AG08395 (cell line): ENCODE data around the gene RPRML.
"Not testable (repeated sequence)": the region's sequence is repeated elsewhere in the genome, so short reads cannot be mapped to it uniquely, and the experiment has no call there.

ENCODE experiments used
- DNase-seq: peaks from one replicate; pipeline ENCODE4 v3.0.0; 2012; ENCODE audit warnings: mixed read lengths, low spot score

Gene RPRML

DNA sequence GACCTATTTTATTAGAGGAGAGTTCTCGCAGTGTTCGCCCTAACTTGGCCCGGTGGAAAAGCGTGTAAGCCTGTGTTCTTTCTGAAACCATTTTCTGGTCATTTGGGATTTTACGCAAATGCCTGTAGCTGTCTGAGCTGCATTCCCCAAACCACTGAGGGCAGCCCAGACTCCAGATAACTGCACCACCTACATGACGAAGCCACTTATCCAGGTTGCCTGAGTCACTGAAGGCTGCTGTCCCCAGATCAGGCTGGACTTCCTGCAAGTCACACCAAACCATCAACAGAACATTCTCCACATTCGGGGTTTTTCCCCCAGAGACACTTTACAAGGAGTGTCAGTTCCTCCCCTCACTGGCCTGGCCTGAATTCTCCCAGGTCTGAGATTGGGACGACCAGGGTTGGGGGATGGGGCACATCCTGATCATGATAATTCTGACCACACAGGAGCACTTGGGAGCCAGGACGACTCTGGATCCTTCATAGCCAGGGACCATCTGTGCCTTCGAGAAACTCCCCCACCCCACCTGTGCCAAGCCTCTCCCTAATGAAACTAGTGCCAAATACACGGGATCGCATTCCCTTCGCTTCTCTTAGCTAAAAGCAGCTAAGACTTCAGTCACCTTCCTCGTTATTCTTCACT, 2.3 kb downstream of the RPRML start:
- no peak for DNase-seq

DNA sequence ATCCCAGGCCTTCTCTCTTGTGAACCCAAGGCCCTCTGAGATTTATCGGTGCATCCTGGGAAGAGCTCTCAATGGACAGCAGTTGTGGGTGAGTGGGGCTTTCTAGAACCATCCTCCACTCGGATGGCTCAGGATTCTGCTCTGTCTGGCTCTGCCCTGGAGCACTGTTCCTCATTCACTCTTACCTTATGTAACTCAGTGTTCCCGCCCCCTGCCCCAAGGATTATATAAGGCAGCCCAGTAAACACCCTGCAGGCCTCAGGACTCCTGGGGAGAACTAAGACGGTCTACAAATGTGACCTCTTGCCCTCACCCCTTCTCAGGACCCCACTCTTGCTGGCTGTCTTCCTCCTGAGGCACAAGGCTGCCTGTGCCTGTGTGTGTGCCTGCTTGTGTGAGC, 3.8 kb downstream of the RPRML start:
- no peak for DNase-seq

DNA sequence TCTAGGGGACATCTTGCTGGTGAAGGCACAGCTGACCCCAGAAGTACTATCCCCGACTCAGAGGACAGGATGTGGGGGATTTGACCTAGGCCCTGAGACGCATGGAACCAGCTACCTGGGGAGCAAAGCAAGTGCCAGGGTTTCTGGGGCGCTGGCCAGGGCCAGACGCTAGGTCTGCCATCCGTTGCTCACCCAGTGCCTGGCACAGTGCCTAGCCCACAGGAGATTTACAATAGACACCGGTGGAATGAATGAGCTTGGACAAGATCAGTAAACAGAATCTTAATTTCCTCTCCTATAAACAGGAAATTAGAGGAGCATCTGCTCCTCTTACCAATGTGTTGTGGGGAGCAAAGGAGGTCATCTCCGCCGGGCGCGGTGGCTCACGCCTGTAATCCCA, 5.0 kb downstream of the RPRML start:
- DNase-seq = no peak

DNA sequence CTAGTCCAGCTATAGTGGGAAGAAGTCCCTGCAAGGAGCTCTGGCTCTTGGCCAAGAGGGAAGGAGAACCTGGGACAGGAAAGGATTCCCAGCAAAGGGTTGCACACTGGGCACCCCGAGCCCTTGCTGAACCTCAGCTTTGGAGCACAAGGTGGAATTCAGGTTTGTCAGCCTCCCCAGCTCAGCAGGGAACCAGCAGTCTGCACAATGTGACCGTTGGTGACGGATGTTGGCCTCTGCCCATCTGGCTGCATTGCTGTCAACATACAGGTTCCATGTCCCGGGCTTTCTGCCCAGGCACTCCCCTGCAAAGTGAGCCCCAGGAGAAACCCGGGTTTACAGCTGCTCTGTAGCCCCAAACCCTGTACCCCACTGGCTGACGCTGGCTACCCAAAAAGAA, 6.7 kb downstream of the RPRML start:
- DNase-seq = no peak

DNA sequence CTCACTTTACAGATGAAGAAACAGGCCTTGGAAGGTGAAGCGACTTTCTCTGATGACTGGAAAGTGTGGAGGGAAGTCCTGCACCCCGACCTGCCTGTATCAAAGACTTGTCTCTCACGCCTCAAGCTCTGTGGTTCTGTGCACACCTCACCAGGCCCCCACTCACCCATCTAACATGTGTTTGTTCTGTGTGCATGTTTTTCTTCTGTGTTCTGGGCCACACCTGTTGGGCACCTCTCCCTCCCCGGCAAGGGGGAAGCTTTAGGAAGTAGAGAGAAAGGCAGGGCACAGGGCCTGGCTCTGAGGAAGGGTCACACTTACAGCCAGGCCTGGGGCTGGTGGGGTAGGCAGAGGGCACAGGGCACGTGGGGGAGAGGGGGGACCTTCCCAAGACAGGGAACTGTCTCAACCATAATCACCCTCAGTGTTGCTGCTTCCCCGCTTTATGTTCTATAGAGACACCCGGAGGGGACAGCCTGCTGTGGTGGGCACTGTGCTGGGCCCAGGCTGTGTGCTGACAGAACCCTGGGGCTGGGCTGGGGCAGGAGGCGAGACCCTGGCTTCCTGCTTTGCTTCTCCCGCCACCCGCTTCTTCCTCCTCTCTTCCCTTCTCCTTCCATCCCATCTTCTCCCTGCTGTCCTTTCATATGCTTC, 7.3 kb downstream of the RPRML start:
- DNase-seq = no peak

DNA sequence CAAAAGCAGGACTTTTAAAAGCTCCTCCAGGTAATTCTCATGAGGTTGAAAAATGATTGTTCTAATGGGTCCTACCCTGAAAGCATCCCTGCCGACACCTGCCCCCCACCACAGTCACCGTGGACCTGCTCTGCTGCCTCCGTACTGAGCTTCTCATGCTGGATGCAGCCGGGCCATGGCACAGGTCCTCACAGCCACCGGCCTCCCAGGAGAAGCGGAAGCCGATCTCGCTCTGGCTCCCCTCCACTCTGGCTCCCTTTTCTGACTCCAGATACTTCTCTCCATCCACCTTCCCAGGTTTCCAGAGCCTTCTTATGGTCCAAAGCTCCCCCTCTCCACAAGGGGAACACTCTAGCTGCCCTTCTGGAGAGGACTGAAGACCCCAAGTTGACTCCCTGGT, 10.2 kb downstream of the RPRML start:
- DNase-seq = no peak

DNA sequence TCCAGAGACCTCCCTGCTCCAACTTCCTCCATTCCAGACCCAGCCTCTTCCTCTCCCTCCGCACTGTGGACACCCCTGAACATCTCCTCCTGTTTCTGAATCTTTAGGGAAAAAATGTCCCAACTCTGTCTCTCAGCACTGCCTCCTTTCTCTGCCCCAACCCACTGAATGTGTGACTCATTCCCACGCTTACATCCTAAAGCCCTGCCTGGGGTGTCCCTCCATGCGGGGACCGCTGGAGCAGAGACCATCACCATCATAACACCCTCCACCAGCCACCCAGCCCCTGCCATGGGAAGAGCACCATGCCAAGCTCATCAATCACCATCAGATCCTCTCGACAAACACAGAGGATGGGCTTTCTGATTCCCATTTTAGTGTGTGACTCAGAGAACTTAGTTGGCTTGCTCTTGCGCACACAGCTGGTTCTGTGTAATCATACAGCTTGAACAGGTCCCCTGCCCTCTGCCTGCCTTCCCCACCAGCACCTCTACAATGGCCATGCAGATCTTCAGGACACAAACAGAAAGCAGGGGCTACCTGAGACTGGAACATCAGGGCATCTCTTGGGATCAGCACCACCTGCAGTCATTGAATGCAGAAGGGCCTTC, 10.7 kb downstream of the RPRML start:
- no peak for DNase-seq

DNA sequence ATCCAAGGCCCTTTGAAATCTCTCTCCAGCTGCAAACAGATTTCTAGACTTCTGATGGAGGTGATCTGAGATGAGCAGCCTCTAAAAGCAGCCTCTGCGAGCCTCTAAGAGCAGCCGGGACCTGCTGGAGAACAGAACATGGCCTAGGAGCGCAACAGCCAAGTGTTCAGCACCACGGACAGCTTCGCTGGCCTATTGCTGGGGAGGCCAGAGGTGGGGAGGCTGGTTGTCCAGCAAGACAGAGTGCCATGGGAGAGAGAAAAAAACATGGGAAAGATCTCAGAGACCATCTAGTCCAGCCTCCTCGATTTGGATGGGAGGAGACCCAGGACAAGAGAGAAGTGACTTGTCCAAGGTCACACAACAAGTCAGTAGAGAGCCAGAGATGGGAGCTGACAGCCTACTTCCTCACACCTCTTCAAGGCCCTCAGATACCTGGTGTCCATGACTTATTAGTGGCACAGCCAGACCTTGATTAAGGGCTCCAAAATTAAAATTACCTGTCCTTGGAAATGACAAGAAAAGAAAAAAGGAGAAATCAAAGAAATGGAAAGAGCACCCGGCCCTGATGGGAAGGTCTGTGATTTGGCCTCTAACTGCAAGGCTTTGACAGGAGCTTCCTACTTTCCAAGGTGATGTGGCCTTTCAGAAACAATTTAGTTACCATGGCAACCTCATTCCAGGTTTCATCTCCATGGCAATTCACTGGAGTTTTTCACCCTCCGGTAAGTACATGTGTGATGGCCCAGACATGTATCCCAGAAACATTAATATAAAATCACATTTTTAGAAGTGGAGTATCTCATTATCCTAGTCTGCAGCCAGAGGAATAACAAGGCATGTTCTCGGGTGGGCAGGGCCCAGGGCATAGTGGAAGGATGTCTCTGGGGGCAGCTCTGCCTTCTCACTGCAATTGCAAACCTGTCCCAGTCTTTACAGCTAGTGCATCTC, 14.5 kb downstream of the RPRML start:
- peak; percentile 50 for DNase-seq

DNA sequence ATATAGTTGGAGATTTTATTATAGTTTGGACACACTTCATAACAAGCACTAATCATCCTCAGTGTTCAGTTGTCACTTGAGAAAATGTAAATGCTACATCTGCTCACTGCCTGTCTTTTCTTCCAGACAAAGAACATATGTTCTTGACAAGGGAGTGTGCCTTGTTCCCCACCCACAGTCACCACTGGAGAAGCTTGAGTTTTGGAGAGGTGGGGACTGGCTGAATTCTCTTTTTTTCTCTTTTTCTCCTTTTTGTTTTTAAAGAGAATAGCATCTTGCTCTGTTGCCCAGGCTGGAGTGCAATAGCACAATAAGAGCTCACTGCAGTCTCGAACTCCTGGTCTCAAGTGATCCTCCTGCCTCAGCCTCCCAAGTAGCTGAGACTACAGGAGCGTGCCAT, 15.5 kb downstream of the RPRML start:
- no peak for DNase-seq

DNA sequence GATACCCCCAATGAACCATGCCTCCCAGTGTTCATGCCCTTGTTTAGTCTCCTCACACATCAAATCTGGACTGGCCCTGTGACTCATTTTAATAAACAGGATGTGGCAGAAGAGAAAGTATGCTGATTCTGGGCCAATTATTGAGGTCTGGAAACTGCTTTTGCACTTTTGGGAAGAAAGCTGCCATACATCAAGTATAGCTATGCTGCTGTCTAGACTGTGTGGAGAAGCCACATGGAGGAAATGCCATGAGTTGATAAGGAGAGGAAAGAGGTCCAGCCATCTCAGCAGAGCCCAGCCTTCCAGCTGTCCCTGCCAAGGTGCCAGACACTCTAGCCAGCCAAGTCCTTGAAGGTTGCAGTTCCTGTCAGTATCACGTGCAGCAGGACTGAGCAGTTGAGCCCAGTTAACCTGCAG, 16.7 kb downstream of the RPRML start:
- DNase-seq = peak; percentile 76

DNA sequence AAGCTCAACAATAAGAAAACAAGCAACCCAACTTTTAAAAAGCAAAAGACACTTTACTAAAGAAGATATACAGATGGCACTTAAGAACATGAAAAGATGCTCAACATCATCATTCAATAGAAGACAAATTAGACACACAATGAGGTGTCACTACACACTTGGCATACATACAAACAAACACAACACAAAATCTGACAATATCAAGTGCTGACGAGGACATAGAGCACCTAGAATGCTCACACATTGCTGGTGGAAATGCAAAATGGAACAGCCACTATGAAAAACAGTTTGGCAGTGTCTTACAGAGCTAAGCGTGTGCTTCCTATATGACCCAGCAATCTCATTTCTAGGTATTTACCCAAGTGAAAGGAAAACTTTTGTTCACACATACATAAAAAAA, 18.9 kb downstream of the RPRML start:
- no peak for DNase-seq

DNA sequence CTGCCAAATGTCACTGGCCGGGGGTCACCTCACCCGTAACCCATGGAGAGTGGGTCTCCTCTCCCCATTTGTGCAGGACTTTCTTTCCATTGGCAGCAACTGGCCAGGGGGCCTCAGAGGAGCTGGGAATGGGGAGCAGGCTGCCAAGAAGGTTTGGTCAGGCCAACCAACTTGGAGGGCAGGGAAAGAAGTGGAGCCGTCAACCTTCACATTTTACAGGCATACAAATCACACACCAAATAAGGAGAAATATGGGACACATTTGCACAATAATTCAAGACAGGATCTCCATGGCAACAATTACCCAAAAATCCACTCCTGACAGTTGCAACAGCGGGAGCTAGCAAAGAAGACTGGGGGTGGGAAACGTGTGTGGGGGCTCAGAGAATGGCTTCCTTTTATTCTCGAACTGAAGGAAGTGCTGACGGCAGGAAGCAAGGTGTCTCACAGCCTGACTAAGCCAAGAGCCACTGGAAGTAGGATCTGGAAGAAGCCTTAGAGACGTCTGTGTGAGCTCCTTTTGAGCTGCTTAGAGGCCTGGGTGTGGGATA, 20.9 kb downstream of the RPRML start:
- DNase-seq = no peak

DNA sequence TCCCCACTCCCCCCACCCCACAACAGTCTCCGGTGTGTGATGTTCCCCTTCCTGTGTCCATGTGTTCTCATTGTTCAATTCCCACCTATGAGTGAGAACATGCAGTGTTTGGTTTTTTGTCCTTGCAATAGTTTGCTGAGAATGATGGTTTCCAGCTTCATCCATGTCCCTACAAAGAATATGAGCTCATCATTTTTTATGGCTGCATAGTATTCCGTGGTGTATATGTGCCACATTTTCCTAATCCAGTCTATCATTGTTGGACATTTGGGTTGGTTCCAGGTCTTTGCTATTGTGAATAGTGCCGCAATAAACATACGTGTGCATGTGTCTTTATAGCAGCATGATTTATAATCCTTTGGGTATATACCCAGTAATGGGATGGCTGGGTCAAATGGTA, 25.9 kb downstream of the RPRML start:
- DNase-seq = not testable (repeated sequence)

DNA sequence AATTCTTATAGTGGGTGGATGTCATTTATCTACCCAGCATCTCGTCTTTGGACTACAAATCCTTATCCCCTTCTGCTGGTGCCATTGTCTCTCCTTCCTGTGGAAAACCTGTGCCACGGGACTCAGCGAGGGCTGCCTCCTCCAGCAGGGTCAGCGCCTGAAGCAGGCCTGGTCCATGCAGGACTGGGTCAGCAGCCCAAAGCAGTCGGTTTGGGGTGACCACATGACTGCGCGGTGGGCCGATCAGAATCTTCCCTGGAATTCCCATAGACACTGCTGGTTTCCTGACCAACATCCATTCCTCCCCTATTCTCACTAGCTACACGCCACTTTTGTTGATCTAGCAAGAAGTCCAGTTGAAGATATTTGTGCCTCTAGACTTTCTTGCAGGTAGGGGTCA, 26.9 kb downstream of the RPRML start:
- DNase-seq = no peak

DNA sequence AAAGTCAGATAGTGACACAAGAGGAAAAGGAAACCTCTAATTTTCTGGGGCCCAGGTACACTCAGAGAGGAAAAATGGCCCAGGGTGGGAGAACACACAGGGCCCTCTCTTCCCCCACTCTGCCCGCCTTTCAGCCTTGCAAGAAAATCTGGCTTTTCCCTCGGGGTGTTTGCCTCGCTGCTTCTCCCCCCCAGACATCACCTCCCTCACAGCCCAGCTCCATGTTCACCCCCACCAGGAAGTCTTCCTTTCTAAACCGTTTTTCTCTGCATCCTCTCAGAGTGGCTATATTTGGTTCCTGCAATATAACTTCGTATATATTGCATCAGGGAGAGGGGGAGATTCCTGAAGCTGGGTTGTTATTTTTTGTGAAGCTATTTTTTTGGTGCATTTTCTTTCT, 27.3 kb downstream of the RPRML start:
- no peak for DNase-seq

DNA sequence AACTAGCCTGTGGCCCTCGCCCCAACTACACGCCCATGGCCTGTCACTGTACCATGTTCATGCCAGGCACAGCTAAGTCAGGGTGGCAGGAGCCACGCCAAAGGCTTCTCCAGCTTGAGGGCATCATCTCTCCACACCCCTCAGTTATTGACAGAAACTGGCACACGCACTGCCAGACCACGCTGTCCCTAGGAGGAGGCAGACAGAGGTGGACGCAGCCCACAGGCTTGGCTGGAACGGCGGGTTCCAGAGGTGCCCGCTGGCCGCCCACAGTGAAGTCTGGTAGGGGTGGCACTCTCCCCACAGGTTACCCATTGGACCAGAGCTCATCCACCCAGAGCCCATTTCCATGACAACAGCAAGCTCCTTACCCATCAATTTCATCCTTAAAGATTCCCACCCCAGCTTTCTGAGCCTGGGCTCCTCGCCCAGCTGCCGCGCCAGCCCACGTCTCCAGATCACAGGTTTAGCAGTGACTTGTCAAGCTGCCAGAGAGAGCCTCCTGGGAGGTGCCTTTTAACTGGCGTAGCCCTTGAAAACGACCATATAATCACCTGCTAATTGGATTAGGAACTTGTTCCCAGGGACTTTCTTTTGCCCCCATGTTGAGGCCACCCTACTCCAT, 27.9 kb downstream of the RPRML start:
- no peak for DNase-seq

DNA sequence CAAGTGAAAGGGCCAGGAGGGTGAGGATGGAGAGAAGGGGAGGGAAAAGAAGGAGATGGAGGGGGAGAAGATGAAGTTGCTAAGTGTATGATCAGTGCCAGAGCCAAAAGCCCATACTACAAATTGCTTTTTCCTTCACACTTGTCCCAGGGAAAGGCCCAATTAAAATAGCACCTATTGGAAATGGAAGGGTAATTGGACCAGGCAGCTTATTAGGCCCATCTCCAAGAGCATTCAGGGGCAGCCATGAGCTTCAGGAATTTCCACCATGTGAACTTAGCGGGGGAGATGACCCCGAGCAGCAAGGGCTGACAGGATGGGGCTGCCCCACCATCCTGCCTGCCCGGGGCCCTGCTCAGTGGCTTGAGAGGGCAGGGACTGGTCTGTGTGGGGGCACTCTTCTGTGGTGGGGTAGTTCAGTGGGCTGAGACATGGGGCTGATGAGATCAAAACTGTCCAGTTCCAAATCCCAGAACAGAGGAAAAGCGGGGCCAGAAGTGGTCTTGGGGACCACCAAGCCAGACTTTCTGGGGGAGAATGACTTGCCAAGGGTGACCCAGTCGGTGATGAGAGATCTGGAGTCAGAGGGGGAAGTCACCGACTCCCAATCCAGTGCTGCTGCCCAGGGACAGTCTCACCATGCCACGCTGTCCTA, 28.6 kb downstream of the RPRML start:
- DNase-seq = no peak

DNA sequence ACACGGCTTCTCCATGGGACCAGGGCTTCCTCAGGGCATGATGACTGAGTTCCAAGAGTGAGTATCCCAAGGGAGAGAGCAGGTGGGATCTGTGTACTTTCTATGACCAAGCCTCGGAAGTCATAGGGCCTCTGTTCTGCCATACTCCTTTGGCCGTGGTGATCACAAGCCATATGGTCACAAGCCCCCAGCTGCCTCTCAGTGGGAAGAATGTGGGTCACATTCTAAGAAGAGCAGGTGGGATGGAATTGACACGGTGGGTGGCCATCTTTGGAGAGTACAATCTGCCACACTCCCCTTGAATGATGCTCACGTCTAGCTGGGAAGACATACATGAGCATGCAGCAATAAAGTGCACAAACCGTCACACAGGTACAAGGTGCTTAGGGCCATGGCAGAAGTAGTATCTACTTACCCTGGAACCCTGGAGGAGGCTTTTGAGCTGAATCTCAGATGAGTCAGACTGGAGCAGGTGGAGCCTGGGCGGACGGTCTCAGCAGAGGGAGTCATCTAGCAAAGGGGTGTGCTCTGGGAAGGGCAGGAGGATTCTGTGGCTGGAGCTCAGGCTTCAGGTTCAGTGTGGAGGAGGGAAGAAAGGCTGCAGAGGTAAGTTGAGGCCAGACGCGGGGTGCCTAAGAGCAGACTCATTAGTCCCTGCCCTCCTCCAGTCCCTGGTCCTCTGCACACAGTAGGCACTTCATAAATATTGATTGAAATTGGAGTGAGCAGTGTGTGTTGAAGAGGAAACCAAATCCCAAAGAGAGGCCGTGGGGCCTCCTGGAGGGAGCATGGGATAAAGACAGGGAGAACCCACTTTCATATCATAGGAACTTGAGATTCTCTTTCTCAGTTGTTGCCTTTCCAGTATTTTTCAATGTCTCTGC, 29.5 kb downstream of the RPRML start:
- DNase-seq = peak; percentile 16

DNA sequence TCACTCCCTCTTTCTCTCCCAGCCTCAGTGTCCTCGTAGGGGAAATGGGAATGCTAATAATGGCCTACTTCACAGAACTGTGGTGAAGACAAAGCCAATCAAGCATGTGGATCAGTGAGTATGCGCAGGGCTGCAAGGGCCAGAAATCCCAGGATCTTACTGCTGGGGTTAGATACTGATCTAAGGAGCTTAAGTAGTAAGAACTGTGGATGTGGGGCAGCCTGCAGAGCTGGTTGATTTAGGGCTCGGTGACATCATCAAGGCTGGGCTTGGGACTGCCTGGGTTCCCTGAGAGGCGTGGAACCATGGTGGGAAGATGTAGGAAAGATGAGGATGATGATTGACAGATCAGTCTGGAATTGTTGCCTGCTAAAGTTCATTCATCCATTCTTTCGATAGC, 30.5 kb downstream of the RPRML start:
- no peak for DNase-seq

DNA sequence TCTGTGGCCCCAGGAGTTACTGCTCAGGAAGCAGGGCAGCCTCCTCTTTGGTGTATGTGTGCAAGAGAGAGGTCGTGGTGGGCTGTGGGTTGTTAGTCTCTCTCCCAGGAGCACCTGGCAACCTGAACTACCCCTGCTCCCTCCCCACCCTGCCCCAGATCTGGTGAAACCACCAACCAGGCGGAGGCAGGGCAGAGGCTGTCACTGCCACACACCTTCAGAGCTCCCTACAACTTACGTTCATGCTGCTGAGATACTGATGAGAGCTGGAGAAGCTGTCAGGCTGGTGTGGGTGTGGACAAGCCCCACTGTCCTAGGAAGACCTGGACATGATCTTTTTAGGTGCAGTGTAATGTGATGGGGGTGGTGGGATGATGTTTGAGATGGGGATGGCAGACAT, 31.8 kb downstream of the RPRML start:
- no peak for DNase-seq
